ENCODE data around the gene ZNRF3.

DNA sequence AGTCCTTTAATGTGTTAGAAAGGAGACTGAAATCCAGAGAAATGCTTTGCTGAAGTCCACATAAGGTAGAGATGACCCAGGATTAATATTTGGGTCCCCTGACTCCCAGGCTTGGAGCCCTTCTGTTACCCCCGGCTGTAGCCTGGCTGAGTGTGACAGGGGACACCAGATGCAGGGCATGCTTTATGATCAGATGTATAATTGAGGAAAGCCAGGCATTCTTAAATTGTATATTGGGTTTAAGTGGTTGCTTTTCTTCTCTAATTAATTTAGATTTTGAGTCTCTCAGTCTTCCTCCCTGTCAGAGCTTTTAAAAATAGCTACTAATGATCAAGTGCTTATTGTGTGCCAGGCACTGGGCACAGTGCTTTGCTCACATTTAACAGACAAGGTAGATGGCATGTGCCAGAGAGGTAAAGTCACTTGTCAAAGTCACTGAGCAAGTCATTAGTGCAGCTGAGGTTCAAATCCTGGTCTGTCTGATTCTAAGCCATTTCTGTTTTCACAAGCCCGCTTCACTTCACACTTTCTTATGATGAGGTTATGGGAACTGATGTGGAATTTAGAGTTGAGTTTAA is 7.9 kb downstream of the ZNRF3 start:
- TF ChIP-seq YY1 (IDR thresholded peaks at IDR 0.05; ENCODE audit: insufficient read depth, insufficient read length) = no peak
- TF ChIP-seq SUZ12 (IDR thresholded peaks at IDR 0.05; ENCODE audit: extremely low read depth, insufficient read depth, insufficient read length) = no peak
- no peak for TF ChIP-seq ZNF274 (IDR thresholded peaks at IDR 0.05; ENCODE audit: low read depth, low read length)

Measured in NT2/D1 (cell line).